Measurements from ENCODE around the gene ADAM22. TPM values are rescaled to one million over a fixed set of nuclear protein-coding genes. Genes with fewer than 3 reads are reported as not detected.

ADAM22 gene
- total and polyA plus RNA-seq, 2 of the 4 experiments (the other 2 are of a cell fraction): 0.03 to 0.18 TPM

DNA sequence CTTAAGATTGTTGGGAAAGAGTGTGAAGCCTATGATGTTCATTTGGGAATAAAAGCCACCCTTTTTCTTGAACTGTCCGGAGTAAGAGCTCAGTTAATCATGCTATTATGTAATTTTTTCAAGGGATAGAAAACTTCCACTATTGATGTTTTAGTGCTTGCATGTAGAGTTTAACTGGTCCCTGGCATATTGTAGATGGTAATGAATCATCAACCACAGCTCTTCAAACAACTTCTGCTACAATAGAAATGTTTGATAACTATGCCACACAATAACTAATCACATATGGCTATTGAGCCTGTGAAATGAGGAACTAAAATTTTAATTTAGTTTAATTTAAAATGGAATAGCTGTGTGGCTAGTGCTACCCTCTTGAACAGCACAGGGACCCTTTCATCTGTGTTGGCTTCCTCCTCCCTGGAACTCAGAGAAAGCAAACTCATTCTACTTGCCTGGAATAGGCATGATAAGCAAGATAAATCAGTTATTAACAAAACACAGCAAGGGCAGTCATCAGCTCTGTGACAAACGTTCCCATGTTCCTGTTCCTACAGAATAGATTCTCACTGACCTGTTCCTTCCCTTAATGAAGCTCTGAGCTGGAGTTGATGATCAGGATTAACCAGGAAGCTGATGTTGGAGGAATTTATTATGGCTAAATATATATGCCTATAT lies 290.7 kb downstream of the ADAM22 start:
- no peak overlapping the region for H4K5ac ChIP-seq (ENCODE audit: low read depth, low read length)
- H3K56ac ChIP-seq (ENCODE audit: extremely low read depth, insufficient read depth, low read length): no peak overlapping the region
- no peak overlapping the region for H3K4me2 ChIP-seq (ENCODE audit: low read depth, low read length)
- H3K23ac ChIP-seq (ENCODE audit: low read depth, low read length): no peak overlapping the region
- no peak overlapping the region for H2BK120ac ChIP-seq (ENCODE audit: low read depth, low read length)
- H2BK20ac ChIP-seq (ENCODE audit: low read depth, low read length): no peak overlapping the region
- intact Hi-C loops (cut with micrococcal nuclease): no loop called here
- H3K9me3 ChIP-seq (ENCODE audit: control insufficient read depth, insufficient read depth, low read length): no peaks in the 10 kb centered on the region
- H3K27me3 ChIP-seq (ENCODE audit: control insufficient read depth, insufficient read depth, low read length): no peaks in the 10 kb centered on the region
- no peak overlapping the region for H2AFZ ChIP-seq (replicated peaks; ENCODE audit: low read length, poor library complexity)
- no peak overlapping the region for H2BK5ac ChIP-seq (ENCODE audit: low read depth, low read length, poor library complexity, severe bottlenecking)
- no peak overlapping the region for H4K91ac ChIP-seq (ENCODE audit: insufficient read depth, low read depth, low read length)
- H3K27ac ChIP-seq (ENCODE audit: insufficient read depth, low read length): no peak overlapping the region
- H2AK9ac ChIP-seq (replicated peaks; ENCODE audit: low read depth, low read length, poor library complexity): no peak overlapping the region
- in situ Hi-C loops (cut with MboI; ENCODE audit: low sequenced_read_pairs): no loop called here
- H3K36me3 ChIP-seq (ENCODE audit: control insufficient read depth, insufficient read depth, low read length): no peaks in the 10 kb centered on the region
- no peak overlapping the region for H3K4me3 ChIP-seq (ENCODE audit: insufficient read depth, low read depth, low read length)
- CTCF ChIA-PET: no interaction called here
- TF ChIP-seq, protein P1, sequence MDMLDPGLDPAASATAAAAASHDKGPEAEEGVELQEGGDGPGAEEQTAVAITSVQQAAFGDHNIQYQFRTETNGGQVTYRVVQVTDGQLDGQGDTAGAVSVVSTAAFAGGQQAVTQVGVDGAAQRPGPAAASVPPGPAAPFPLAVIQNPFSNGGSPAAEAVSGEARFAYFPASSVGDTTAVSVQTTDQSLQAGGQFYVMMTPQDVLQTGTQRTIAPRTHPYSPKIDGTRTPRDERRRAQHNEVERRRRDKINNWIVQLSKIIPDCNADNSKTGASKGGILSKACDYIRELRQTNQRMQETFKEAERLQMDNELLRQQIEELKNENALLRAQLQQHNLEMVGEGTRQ (IDR thresholded peaks at IDR 0.05; ENCODE audit: low read depth, low read length): no peak
- TF ChIP-seq POLR2A (IDR thresholded peaks at IDR 0.05; ENCODE audit: low read depth, low read length) (no peak), SMC3 (IDR thresholded peaks at IDR 0.05; ENCODE audit: low read depth, low read length) (no peak), MAZ (IDR thresholded peaks at IDR 0.05; ENCODE audit: borderline replicate concordance, low read depth, low read length) (no peak), FOS (IDR thresholded peaks at IDR 0.05; ENCODE audit: low read depth, low read length) (no peak), CHD1 (IDR thresholded peaks at IDR 0.05; ENCODE audit: low read depth, low read length) (no peak), MXI1 (IDR thresholded peaks at IDR 0.05; ENCODE audit: borderline replicate concordance, low read depth, low read length) (no peak), CEBPB (IDR thresholded peaks at IDR 0.05; ENCODE audit: low read depth, low read length) (no peak), RAD21 (IDR thresholded peaks at IDR 0.05; ENCODE audit: low read length) (no peak), RFX5 (IDR thresholded peaks at IDR 0.05; ENCODE audit: low read depth, low read length) (no peak), NFE2L2 (IDR thresholded peaks at IDR 0.05; ENCODE audit: low read depth, low read length) (no peak), MAFK (IDR thresholded peaks at IDR 0.05; ENCODE audit: low read depth, low read length) (no peak), BHLHE40 (IDR thresholded peaks at IDR 0.05; ENCODE audit: low read depth, low read length) (no peak), RCOR1 (IDR thresholded peaks at IDR 0.05; ENCODE audit: insufficient replicate concordance, low read length) (no peak)
- TF ChIP-seq, protein P2, sequence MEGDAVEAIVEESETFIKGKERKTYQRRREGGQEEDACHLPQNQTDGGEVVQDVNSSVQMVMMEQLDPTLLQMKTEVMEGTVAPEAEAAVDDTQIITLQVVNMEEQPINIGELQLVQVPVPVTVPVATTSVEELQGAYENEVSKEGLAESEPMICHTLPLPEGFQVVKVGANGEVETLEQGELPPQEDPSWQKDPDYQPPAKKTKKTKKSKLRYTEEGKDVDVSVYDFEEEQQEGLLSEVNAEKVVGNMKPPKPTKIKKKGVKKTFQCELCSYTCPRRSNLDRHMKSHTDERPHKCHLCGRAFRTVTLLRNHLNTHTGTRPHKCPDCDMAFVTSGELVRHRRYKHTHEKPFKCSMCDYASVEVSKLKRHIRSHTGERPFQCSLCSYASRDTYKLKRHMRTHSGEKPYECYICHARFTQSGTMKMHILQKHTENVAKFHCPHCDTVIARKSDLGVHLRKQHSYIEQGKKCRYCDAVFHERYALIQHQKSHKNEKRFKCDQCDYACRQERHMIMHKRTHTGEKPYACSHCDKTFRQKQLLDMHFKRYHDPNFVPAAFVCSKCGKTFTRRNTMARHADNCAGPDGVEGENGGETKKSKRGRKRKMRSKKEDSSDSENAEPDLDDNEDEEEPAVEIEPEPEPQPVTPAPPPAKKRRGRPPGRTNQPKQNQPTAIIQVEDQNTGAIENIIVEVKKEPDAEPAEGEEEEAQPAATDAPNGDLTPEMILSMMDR (conservative IDR thresholded peaks at IDR 0.05; ENCODE audit: low read depth, low read length): no peak
- TF ChIP-seq, protein P3, sequence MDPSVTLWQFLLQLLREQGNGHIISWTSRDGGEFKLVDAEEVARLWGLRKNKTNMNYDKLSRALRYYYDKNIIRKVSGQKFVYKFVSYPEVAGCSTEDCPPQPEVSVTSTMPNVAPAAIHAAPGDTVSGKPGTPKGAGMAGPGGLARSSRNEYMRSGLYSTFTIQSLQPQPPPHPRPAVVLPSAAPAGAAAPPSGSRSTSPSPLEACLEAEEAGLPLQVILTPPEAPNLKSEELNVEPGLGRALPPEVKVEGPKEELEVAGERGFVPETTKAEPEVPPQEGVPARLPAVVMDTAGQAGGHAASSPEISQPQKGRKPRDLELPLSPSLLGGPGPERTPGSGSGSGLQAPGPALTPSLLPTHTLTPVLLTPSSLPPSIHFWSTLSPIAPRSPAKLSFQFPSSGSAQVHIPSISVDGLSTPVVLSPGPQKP (IDR thresholded peaks at IDR 0.05; ENCODE audit: borderline replicate concordance, low read depth, low read length): no peak
- ATAC-seq (ENCODE audit: low read depth) (no peak), DNase-seq (peak; percentile 43)
- H4K8ac ChIP-seq (ENCODE audit: low read depth in 2 of 2, low read length in 2 of 2): no peak overlapping the region
- POLR2A ChIA-PET (ENCODE audit: unreplicated experiment): no interaction called here
- H3K9ac ChIP-seq (ENCODE audit: low read depth, low read length): no peak overlapping the region
- no peak overlapping the region for H3K18ac ChIP-seq (ENCODE audit: low read depth, low read length)
- no peak overlapping the region for H3K14ac ChIP-seq (replicated peaks; ENCODE audit: low read depth, low read length)
- no peaks in the 10 kb centered on the region for H3K79me1 ChIP-seq (ENCODE audit: low read depth in 1 of 2, low read length in 2 of 2)
- no peaks in the 10 kb centered on the region for H3K4me1 ChIP-seq (ENCODE audit: control insufficient read depth, insufficient read depth, low read length)
- H3K9me1 ChIP-seq (ENCODE audit: insufficient read depth, low read length): no peaks in the 10 kb centered on the region
- no TSS peak for BruUV-seq (replicated peaks)
- H2AK5ac ChIP-seq (ENCODE audit: low read depth, low read length): no peak overlapping the region
- dilution Hi-C loops (cut with HindIII; ENCODE audit: low sequenced_read_pairs, unreplicated experiment): no loop called here
- no peak overlapping the region for H3K4ac ChIP-seq (ENCODE audit: low read depth, low read length)
- WGBS, 2 experiments (ENCODE audit: extremely low coverage in 2 of 2, insufficient read length in 1 of 2): no CpG with 5 or more reads among the region's 2 CpGs
- H4K20me1 ChIP-seq (ENCODE audit: insufficient read depth, low read length): no peaks in the 10 kb centered on the region
- no peak overlapping the region for H2BK15ac ChIP-seq (ENCODE audit: low read depth, low read length)

Measured in IMR-90 (cell line).